K562 (cell line): Measurements from ENCODE around the gene SMCO4. TPM values are rescaled to one million over a fixed set of nuclear protein-coding genes. Genes with fewer than 3 reads are reported as not detected.

ENCODE experiments used
- ATAC-seq: fragments of 200-7000 bp; cut with Tn5 transposase; 3 replicates; pipeline ENCODE4 v1.9.1; 2020; ENCODE audit warnings: moderate library complexity
- BruUV-seq: library from RNA; stranded (reverse); fragments of 400-500 nt; replicated peaks from 2 replicates; lab custom pipeline; 2021; lab: Mats Ljungman, UMichigan
- CTCF ChIA-PET: fragments of 300-600 bp; formaldehyde crosslinking; extraction: SDS; loops from one replicate; lab custom pipeline; 2021; ENCODE audit warnings: low intra/inter-chr PET ratio; lab: Yijun Ruan, JAX
- POLR2A ChIA-PET: fragments of 300-600, 350-650 bp; sonication (Branson Sonifier 250); formaldehyde crosslinking; extraction: SDS; loops from one replicate; lab custom pipeline; 2021; ENCODE audit warnings: antibody characterized with exemption, inconsistent platforms; lab: Yijun Ruan, JAX
- DNase-seq, 4 experiments: peaks; one replicate each; pipeline versions ENCODE4 v3.0.0 to v3.0.0-alpha.2; 2011 to 2018; ENCODE audit warnings: low spot score in 3 of 4, mixed read lengths in 3 of 4; ENCODE audit errors: extremely low read depth in 1 of 4
- FAIRE-seq: peaks from 2 replicates; lab custom pipeline; 2011; peaks lifted over from hg19 to GRCh38; lab: Jason Lieb, UNC
- H2AFZ ChIP-seq: 2 replicates; pipeline ENCODE4 v1.6.0; 2011; ENCODE audit warnings: low read depth, low read length, control low read depth, inconsistent platforms
- H3K27ac ChIP-seq: fragments of 200-600 bp; 3 replicates; pipeline ENCODE4 v1.8.0; 2011; ENCODE audit warnings: low read depth, mild to moderate bottlenecking, control low read depth, inconsistent platforms, low read length, moderate library complexity, mixed read lengths; ENCODE audit errors: extremely low read depth
- H3K27me3 ChIP-seq, 2 experiments: fragments of 300-600 bp in 1 of 2; 2 replicates in 1 of 2; 3 replicates in 1 of 2; pipeline versions ENCODE4 v1.6.0 to v1.8.0; 2011; ENCODE audit warnings: inconsistent platforms in 2 of 2, low read length in 2 of 2, mild to moderate bottlenecking in 1 of 2, mixed read lengths in 1 of 2, moderate library complexity in 1 of 2; ENCODE audit not compliant: control insufficient read depth in 2 of 2, insufficient read depth in 2 of 2
- H3K36me3 ChIP-seq: fragments of 300-600 bp; 3 replicates; pipeline ENCODE4 v1.8.0; 2011; ENCODE audit warnings: mild to moderate bottlenecking, low read length, inconsistent platforms; ENCODE audit not compliant: control insufficient read depth, insufficient read depth
- H3K4me1 ChIP-seq, 2 experiments: fragments of 200-600 bp in 1 of 2; replicated peaks in 1 of 2; 2 replicates in 1 of 2; 3 replicates in 1 of 2; pipeline versions ENCODE4 v1.5.1 to v1.8.0; 2011; ENCODE audit warnings: inconsistent platforms in 2 of 2, low read length in 2 of 2, mild to moderate bottlenecking in 1 of 2, mixed read lengths in 1 of 2, moderate library complexity in 1 of 2; ENCODE audit not compliant: control insufficient read depth in 2 of 2, insufficient read depth in 2 of 2
- H3K4me2 ChIP-seq: 2 replicates; pipeline ENCODE4 v1.6.1; 2011; ENCODE audit warnings: low read length, control low read depth, inconsistent platforms, mixed read lengths; ENCODE audit not compliant: insufficient read depth
- H3K4me3 ChIP-seq: fragments of 200-600 bp; sonication (generic), shearing (Covaris generic); 2 replicates; pipeline ENCODE4 v1.5.1; 2016; ENCODE audit warnings: control low read depth, inconsistent platforms
- H3K79me2 ChIP-seq: fragments of 200-600 bp; 3 replicates; pipeline ENCODE4 v1.8.0; 2011; ENCODE audit warnings: low read length, inconsistent platforms; ENCODE audit not compliant: control insufficient read depth, insufficient read depth
- H3K9ac ChIP-seq, 2 experiments: 2 replicates each; pipeline versions ENCODE4 v1.6.0 to v1.6.1; 2011; ENCODE audit warnings: low read depth in 2 of 2, low read length in 2 of 2, control low read depth in 1 of 2, inconsistent platforms in 1 of 2, mild to moderate bottlenecking in 1 of 2, mixed read lengths in 1 of 2; ENCODE audit not compliant: insufficient read depth in 1 of 2
- H3K9me1 ChIP-seq: one replicate; pipeline ENCODE4 v1.6.0; 2011; ENCODE audit warnings: inconsistent platforms, mild to moderate bottlenecking, low read length, moderate library complexity; ENCODE audit not compliant: control insufficient read depth, insufficient read depth
- H3K9me3 ChIP-seq: replicated peaks from 2 replicates; pipeline ENCODE4 v1.5.1; 2011; ENCODE audit warnings: low read depth, low read length, inconsistent platforms; ENCODE audit not compliant: control insufficient read depth, insufficient read depth
- H4K20me1 ChIP-seq: replicated peaks from 2 replicates; pipeline ENCODE4 v1.6.1; 2011; ENCODE audit warnings: low read length, inconsistent platforms, mixed read lengths; ENCODE audit not compliant: control insufficient read depth, insufficient read depth
- HNRNPL ChIP-seq: fragments of 200-400 bp; formaldehyde crosslinking; IDR thresholded peaks from 2 replicates; pipeline ENCODE4 v1.6.1; 2017; ENCODE audit warnings: low read depth, mild to moderate bottlenecking, low read length
- MTA2 ChIP-seq: fragments of 450-650 bp; IDR thresholded peaks from 2 replicates; pipeline ENCODE4 v1.6.1; 2016; ENCODE audit warnings: low read depth
- RBM34 ChIP-seq: fragments of 200-400 bp; formaldehyde crosslinking; IDR thresholded peaks from 2 replicates; pipeline ENCODE4 v1.6.1; 2018; ENCODE audit warnings: low read length, borderline replicate concordance; ENCODE audit not compliant: insufficient read depth
- TEAD1 ChIP-seq, 2 experiments: fragments of 450-650 bp in 1 of 2; sonication (generic) in 1 of 2; formaldehyde crosslinking; IDR thresholded peaks; 2 replicates each; pipeline versions ENCODE4 v1.4.0 to v1.8.0; 2020 to 2022; ENCODE audit warnings: mild to moderate bottlenecking in 2 of 2, missing genetic modification reagents in 1 of 2
- ZNF143 ChIP-seq: sonication (generic); formaldehyde crosslinking; IDR thresholded peaks from 2 replicates; pipeline ENCODE4 v1.9.0; 2022; ENCODE audit warnings: mild to moderate bottlenecking, missing genetic modification reagents
- WGBS: fragments of 100-300 bp; shearing (Covaris generic); methylation state at CpG from one replicate; pipeline ENCODE4 v1.1.6; 2016; ENCODE audit warnings: low coverage, mixed read lengths; ENCODE audit not compliant: insufficient coverage; ENCODE audit errors: missing lambda C conversion rate; 5-methylcytosine and 5-hydroxymethylcytosine counted together
- in situ Hi-C: fragments of 300-500 bp; cut with MboI; formaldehyde crosslinking; loops from 4 replicates; pipeline ENCODE4 v1.15.0; 2018; ENCODE audit warnings: inconsistent platforms, mixed read lengths
- intact Hi-C: fragments of 100-400 bp; cut with micrococcal nuclease; formaldehyde crosslinking; loops from 2 replicates; pipeline ENCODE4 v1.14.2; 2022
- polyA plus RNA-seq, 8 experiments: library from polyadenylated mRNA; depleted of rRNA in 4 of 8; stranded (reverse) in 5 of 8; unstranded in 3 of 8; fragments of >200 nt; fragmentation: Nextera tagmentation in 2 of 8; fragmentation: Illumina TruSeq in 1 of 8; extraction: Ambion mirVana in 2 of 8; extraction: Trizol in 1 of 8; gene quantifications; 2 replicates each; pipeline versions ENCODE4 v1.2.1 to v1.2.3, GENCODE V29; 2011 to 2014; ENCODE audit warnings: inconsistent platforms in 1 of 8, missing spikeins in 1 of 8
- total RNA-seq, 7 experiments: library from RNA; depleted of rRNA in 6 of 7; stranded (reverse); fragments of >200 nt in 6 of 7; fragmentation: Illumina TruSeq in 2 of 7; extraction: Trizol in 2 of 7; gene quantifications; 2 replicates each; pipeline versions ENCODE4 v1.2.1 to v1.2.3, GENCODE V29; 2011 to 2021; ENCODE audit warnings: low replicate concordance in 1 of 7
- TF ChIP-seq, protein P1 (sequence below): fragments of 200-800 bp; sonication (Bioruptor generic); IDR thresholded peaks from 2 replicates; pipeline ENCODE4 v1.6.1; 2016; ENCODE audit warnings: missing genetic modification characterization, missing compliant biosample characterization
- TF ChIP-seq, protein P2 (sequence below): fragments of 450-650 bp; IDR thresholded peaks from 2 replicates; pipeline ENCODE4 v1.6.1; 2018; ENCODE audit not compliant: partially characterized antibody

Gene SMCO4
- total and polyA plus RNA-seq, 9 of the 15 experiments (the other 6 are each of a cell fraction or from before 2014, with no cell fraction given), result 1.8 to 27.8 (median 15.3) TPM

DNA sequence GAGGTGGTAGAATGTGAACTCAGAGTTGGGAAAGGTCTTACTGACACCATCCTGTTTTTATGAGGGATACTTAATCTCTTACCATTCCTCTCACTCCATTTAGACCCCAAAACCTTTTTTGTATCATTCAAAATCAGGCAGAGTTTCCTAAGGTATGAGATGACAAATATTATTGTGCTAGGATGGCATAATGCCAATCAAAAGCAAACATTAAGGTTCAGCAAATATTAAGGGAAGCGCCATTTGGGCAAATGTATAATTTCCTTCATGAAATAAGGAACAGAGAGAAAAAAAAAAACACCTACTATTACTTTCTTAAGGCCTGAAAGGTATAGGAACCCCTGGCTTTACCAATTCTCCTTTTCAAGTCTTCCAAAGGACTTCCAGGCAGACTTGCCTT, 62.4 kb downstream of the SMCO4 start:
- Histone ChIP-seq H3K27ac (no peak overlapping the region), H3K4me2 (no peak overlapping the region), H3K4me3 (no peak overlapping the region), H4K20me1 (0 out of 2 replicates have a peak, but pooled peaks cover 7% of the 10 kb centered on the region), H3K79me2 (no peaks in the 10 kb centered on the region), H3K9me3 (no peaks in the 10 kb centered on the region), H3K27me3 (peaks cover 0 to 7% of the 10 kb centered on the region in 2 experiments; a peak in 1 of 5 replicates), H3K9ac (no peak overlapping the region), H3K4me1 (no peaks in the 10 kb centered on the region), H2AFZ (no peak overlapping the region), H3K9me1 (no peaks in the 10 kb centered on the region), H3K36me3 (no peaks in the 10 kb centered on the region)
- CTCF ChIA-PET, result no interaction called here
- POLR2A ChIA-PET, result no interaction called here
- DNase-seq (no peak), FAIRE-seq (no peak), ATAC-seq (no peak)
- intact Hi-C loops (no loop called here), in situ Hi-C loops (no loop called here)
- TF ChIP-seq HNRNPL, result no peak
- no TSS peak for BruUV-seq
- WGBS, result 50% methylated on average over 1 of the region's 1 CpG

DNA sequence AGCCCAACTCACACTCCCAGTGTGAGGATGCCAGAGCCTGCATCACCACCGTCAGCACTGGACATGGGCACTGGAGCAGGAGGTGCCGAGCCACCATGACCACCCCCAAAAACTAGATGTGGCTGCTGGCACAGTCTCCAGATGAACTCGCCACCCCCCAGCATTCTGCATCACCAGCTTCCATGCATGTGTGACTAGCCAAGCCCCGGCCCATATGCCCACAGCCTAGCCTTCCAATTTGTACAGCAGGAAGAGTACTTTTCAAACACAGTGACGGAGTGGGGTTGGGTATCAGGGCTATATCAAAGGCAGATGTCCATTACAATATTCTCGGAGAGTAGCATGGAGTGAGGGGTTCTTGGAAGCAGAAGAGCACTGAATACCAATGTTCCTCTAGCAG, 62.9 kb downstream of the SMCO4 start:
- Histone ChIP-seq H3K9me1 (no peaks in the 10 kb centered on the region), H2AFZ (no peak overlapping the region), H3K27me3 (peaks cover 0 to 5% of the 10 kb centered on the region in 2 experiments; a peak in 1 of 5 replicates), H3K79me2 (no peaks in the 10 kb centered on the region), H3K4me2 (no peak overlapping the region), H3K36me3 (no peaks in the 10 kb centered on the region), H3K9ac (no peak overlapping the region), H3K4me3 (no peak overlapping the region), H4K20me1 (0 out of 2 replicates have a peak, but pooled peaks cover 2% of the 10 kb centered on the region), H3K9me3 (no peaks in the 10 kb centered on the region), H3K27ac (no peak overlapping the region), H3K4me1 (no peaks in the 10 kb centered on the region)
- DNase-seq (no peak), ATAC-seq (no peak), FAIRE-seq (no peak)
- intact Hi-C loops, result no loop called here
- CTCF ChIA-PET, result no interaction called here
- in situ Hi-C loops, result no loop called here
- BruUV-seq, result no TSS peak
- WGBS, result 29% methylated on average over 6 of the region's 6 CpGs
- POLR2A ChIA-PET, result no interaction called here
- TF ChIP-seq RBM34 (no peak), ZNF143 (no peak), TEAD1 (CRISPR knock-in tag; IDR thresholded peaks at IDR 0.05) (no peak), MTA2 (no peak)
- TF ChIP-seq, protein P1, sequence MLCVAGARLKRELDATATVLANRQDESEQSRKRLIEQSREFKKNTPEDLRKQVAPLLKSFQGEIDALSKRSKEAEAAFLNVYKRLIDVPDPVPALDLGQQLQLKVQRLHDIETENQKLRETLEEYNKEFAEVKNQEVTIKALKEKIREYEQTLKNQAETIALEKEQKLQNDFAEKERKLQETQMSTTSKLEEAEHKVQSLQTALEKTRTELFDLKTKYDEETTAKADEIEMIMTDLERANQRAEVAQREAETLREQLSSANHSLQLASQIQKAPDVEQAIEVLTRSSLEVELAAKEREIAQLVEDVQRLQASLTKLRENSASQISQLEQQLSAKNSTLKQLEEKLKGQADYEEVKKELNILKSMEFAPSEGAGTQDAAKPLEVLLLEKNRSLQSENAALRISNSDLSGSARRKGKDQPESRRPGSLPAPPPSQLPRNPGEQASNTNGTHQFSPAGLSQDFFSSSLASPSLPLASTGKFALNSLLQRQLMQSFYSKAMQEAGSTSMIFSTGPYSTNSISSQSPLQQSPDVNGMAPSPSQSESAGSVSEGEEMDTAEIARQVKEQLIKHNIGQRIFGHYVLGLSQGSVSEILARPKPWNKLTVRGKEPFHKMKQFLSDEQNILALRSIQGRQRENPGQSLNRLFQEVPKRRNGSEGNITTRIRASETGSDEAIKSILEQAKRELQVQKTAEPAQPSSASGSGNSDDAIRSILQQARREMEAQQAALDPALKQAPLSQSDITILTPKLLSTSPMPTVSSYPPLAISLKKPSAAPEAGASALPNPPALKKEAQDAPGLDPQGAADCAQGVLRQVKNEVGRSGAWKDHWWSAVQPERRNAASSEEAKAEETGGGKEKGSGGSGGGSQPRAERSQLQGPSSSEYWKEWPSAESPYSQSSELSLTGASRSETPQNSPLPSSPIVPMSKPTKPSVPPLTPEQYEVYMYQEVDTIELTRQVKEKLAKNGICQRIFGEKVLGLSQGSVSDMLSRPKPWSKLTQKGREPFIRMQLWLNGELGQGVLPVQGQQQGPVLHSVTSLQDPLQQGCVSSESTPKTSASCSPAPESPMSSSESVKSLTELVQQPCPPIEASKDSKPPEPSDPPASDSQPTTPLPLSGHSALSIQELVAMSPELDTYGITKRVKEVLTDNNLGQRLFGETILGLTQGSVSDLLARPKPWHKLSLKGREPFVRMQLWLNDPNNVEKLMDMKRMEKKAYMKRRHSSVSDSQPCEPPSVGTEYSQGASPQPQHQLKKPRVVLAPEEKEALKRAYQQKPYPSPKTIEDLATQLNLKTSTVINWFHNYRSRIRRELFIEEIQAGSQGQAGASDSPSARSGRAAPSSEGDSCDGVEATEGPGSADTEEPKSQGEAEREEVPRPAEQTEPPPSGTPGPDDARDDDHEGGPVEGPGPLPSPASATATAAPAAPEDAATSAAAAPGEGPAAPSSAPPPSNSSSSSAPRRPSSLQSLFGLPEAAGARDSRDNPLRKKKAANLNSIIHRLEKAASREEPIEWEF, result no peak
- TF ChIP-seq, protein P2, sequence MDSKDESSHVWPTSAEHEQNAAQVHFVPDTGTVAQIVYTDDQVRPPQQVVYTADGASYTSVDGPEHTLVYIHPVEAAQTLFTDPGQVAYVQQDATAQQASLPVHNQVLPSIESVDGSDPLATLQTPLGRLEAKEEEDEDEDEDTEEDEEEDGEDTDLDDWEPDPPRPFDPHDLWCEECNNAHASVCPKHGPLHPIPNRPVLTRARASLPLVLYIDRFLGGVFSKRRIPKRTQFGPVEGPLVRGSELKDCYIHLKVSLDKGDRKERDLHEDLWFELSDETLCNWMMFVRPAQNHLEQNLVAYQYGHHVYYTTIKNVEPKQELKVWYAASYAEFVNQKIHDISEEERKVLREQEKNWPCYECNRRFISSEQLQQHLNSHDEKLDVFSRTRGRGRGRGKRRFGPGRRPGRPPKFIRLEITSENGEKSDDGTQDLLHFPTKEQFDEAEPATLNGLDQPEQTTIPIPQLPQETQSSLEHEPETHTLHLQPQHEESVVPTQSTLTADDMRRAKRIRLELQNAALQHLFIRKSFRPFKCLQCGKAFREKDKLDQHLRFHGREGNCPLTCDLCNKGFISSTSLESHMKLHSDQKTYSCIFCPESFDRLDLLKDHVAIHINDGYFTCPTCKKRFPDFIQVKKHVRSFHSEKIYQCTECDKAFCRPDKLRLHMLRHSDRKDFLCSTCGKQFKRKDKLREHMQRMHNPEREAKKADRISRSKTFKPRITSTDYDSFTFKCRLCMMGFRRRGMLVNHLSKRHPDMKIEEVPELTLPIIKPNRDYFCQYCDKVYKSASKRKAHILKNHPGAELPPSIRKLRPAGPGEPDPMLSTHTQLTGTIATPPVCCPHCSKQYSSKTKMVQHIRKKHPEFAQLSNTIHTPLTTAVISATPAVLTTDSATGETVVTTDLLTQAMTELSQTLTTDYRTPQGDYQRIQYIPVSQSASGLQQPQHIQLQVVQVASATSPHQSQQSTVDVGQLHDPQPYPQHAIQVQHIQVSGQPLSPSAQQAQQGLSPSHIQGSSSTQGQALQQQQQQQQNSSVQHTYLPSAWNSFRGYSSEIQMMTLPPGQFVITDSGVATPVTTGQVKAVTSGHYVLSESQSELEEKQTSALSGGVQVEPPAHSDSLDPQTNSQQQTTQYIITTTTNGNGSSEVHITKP, result no peak
